ENCODE results near the gene NAE1.
"Not testable (repeated sequence)": the region's sequence is repeated elsewhere in the genome, so short reads cannot be mapped to it uniquely, and the experiment has no call there.

The NAE1 gene

GRCh38 chr16:66801320-66802105 is 29.3 kb downstream of the NAE1 start, which contains the start of gene TERB1:
TSS of gene TERB1 (minus strand) at chr16:66801584. CDS start at chr16:66796798, 4,786 bp downstream.
- DNase-seq (ENCODE audit: low spot score), result no peak

- DNase-seq (ENCODE audit: low spot score), result no peak
Observed at GRCh38 chr16:66800856-66801255, 29.9 kb downstream of the NAE1 start.

- DNase-seq (ENCODE audit: low spot score), result no peak
Observed at GRCh38 chr16:66798161-66798560, 32.6 kb downstream of the NAE1 start.

GRCh38 chr16:66793984-66794383 is 36.8 kb downstream of the NAE1 start:
- not testable (repeated sequence) for DNase-seq (ENCODE audit: low spot score)

- DNase-seq (ENCODE audit: low spot score), result no peak
Observed at GRCh38 chr16:66790130-66790733, 40.5 kb downstream of the NAE1 start.

- DNase-seq (ENCODE audit: low spot score), result no peak
Observed at GRCh38 chr16:66787427-66787826, 43.3 kb downstream of the NAE1 start.

GRCh38 chr16:66786551-66786950 is 44.2 kb downstream of the NAE1 start:
- DNase-seq (ENCODE audit: low spot score), result no peak

- DNase-seq (ENCODE audit: low spot score), result no peak
Observed at GRCh38 chr16:66776457-66776856, 54.3 kb downstream of the NAE1 start.

- no peak for DNase-seq (ENCODE audit: low spot score)
Observed at GRCh38 chr16:66774981-66775380, 55.8 kb downstream of the NAE1 start.

- DNase-seq (ENCODE audit: low spot score), result no peak
Observed at GRCh38 chr16:66758086-66758485, 72.7 kb downstream of the NAE1 start.

GRCh38 chr16:66754819-66755218 is 76.0 kb downstream of the NAE1 start:
- no peak for DNase-seq (ENCODE audit: low spot score)

GRCh38 chr16:66754211-66754610 is 76.6 kb downstream of the NAE1 start:
- no peak for DNase-seq (ENCODE audit: low spot score)

- no peak for DNase-seq (ENCODE audit: low spot score)
Observed at GRCh38 chr16:66752958-66753357, 77.8 kb downstream of the NAE1 start.
